Adrenal gland (tissue), 5 donors: ENCODE data around the gene PIAS4.

Experiments used
- POLR2A ChIP-seq, 2 donors: fragments of 450-650 bp; IDR thresholded peaks; one replicate each; pipeline ENCODE4 v1.6.1; 2017; ENCODE audit warnings: antibody characterized with exemption in 2 of 2, mild to moderate bottlenecking in 2 of 2, moderate library complexity in 1 of 2
- TF ChIP-seq, protein P1 (sequence below), 6 experiments: fragments of 450-650 bp in 4 of 6; fragments of 200-600 bp in 2 of 6; sonication (generic) in 1 of 6; IDR thresholded peaks; 1 replicate in 5 of 6; 2 replicates in 1 of 6; pipeline versions ENCODE4 v1.5.1 to v1.8.0; 2016 to 2021; ENCODE audit warnings: antibody characterized with exemption in 6 of 6, mild to moderate bottlenecking in 2 of 6, moderate library complexity in 1 of 6
- donor health status: DM: no; HTN: no; CAD: no.

DNA sequence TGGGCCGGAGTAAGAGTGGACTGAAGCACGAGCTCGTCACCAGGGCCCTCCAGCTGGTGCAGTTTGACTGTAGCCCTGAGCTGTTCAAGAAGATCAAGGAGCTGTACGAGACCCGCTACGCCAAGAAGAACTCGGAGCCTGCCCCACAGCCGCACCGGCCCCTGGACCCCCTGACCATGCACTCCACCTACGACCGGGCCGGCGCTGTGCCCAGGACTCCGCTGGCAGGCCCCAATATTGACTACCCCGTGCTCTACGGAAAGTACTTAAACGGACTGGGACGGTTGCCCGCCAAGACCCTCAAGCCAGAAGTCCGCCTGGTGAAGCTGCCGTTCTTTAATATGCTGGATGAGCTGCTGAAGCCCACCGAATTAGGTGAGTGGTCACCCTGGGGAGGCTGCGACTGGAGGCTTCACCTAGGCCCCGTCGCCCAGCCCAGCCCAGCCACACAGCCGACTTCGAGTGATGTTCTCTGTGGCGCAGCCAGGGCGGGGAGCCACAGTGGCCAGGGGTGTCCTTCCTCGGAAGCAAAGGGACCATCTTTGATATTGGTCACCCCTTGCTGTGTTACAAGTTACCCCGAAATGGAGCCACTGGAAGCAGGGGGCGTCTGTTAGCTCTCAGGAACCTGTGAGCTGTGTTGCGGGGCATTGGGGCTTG, 5.6 kb downstream of the PIAS4 start:
- no peak for TF ChIP-seq POLR2A (IDR thresholded peaks at IDR 0.05)
- TF ChIP-seq, protein P1, sequence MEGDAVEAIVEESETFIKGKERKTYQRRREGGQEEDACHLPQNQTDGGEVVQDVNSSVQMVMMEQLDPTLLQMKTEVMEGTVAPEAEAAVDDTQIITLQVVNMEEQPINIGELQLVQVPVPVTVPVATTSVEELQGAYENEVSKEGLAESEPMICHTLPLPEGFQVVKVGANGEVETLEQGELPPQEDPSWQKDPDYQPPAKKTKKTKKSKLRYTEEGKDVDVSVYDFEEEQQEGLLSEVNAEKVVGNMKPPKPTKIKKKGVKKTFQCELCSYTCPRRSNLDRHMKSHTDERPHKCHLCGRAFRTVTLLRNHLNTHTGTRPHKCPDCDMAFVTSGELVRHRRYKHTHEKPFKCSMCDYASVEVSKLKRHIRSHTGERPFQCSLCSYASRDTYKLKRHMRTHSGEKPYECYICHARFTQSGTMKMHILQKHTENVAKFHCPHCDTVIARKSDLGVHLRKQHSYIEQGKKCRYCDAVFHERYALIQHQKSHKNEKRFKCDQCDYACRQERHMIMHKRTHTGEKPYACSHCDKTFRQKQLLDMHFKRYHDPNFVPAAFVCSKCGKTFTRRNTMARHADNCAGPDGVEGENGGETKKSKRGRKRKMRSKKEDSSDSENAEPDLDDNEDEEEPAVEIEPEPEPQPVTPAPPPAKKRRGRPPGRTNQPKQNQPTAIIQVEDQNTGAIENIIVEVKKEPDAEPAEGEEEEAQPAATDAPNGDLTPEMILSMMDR (IDR thresholded peaks at IDR 0.05): no peak
